ENCODE results near the gene CST6. TPM values are rescaled to one million over a fixed set of nuclear protein-coding genes. Genes with fewer than 3 reads are reported as not detected.

CST6 gene
- total and polyA plus RNA-seq, 2 experiments from 2014 or later = 4.2 to 8.3 TPM

DNA sequence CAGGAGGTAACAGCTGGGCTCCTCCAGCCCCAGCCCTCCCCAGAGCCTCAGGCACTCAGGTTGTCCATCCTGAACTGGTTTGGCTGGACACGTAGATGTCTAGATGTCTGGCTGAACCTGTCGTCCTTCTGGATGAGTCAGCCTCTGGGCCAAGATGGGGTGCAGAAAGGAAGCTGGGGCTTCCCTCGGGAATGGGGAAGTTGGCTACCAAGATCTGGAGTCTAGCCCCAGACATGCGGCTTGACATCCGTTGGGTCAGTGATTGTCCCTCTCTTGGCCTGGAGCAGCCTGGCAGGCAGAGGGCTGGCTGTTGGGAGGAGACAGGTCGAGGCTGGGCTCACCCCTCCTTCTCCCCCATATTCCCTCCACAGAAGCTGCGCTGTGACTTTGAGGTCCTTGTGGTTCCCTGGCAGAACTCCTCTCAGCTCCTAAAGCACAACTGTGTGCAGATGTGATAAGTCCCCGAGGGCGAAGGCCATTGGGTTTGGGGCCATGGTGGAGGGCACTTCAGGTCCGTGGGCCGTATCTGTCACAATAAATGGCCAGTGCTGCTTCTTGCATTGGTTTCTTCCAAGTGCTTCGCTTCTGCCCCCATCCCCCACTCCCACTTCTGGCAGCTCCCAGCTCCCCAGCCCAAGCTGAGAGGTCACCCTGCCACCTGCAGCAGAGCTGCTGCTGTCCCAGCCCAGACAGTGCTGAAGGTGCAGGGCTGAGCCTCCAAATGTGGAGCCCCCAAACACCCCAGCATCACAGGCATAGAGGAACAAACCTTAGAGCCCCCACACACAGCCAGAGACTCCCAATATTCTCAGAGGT lies 1.3 kb downstream of the CST6 start:
- TF ChIP-seq, protein P1, sequence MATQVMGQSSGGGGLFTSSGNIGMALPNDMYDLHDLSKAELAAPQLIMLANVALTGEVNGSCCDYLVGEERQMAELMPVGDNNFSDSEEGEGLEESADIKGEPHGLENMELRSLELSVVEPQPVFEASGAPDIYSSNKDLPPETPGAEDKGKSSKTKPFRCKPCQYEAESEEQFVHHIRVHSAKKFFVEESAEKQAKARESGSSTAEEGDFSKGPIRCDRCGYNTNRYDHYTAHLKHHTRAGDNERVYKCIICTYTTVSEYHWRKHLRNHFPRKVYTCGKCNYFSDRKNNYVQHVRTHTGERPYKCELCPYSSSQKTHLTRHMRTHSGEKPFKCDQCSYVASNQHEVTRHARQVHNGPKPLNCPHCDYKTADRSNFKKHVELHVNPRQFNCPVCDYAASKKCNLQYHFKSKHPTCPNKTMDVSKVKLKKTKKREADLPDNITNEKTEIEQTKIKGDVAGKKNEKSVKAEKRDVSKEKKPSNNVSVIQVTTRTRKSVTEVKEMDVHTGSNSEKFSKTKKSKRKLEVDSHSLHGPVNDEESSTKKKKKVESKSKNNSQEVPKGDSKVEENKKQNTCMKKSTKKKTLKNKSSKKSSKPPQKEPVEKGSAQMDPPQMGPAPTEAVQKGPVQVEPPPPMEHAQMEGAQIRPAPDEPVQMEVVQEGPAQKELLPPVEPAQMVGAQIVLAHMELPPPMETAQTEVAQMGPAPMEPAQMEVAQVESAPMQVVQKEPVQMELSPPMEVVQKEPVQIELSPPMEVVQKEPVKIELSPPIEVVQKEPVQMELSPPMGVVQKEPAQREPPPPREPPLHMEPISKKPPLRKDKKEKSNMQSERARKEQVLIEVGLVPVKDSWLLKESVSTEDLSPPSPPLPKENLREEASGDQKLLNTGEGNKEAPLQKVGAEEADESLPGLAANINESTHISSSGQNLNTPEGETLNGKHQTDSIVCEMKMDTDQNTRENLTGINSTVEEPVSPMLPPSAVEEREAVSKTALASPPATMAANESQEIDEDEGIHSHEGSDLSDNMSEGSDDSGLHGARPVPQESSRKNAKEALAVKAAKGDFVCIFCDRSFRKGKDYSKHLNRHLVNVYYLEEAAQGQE (IDR thresholded peaks at IDR 0.05; ENCODE audit: unreplicated experiment) = peak; percentile 51
- TF ChIP-seq, protein P2, sequence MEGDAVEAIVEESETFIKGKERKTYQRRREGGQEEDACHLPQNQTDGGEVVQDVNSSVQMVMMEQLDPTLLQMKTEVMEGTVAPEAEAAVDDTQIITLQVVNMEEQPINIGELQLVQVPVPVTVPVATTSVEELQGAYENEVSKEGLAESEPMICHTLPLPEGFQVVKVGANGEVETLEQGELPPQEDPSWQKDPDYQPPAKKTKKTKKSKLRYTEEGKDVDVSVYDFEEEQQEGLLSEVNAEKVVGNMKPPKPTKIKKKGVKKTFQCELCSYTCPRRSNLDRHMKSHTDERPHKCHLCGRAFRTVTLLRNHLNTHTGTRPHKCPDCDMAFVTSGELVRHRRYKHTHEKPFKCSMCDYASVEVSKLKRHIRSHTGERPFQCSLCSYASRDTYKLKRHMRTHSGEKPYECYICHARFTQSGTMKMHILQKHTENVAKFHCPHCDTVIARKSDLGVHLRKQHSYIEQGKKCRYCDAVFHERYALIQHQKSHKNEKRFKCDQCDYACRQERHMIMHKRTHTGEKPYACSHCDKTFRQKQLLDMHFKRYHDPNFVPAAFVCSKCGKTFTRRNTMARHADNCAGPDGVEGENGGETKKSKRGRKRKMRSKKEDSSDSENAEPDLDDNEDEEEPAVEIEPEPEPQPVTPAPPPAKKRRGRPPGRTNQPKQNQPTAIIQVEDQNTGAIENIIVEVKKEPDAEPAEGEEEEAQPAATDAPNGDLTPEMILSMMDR (conservative IDR thresholded peaks at IDR 0.05; ENCODE audit: low read depth in 2 of 2) = no peak
- Histone ChIP-seq H3K27ac (ENCODE audit: low read depth) (no peak overlapping the region), H3K4me1 (ENCODE audit: insufficient read depth) (no peaks in the 10 kb centered on the region), H3F3A (replicated peaks; ENCODE audit: low read depth) (0 out of 2 replicates have a peak, but pooled peaks cover 3% of the 10 kb centered on the region), H4K20me1 (replicated peaks; ENCODE audit: insufficient read depth) (no peaks in the 10 kb centered on the region), H3K36me3 (ENCODE audit: insufficient read depth) (no peaks in the 10 kb centered on the region), H3K4me2 (no peak overlapping the region), H3K9me2 (ENCODE audit: insufficient read depth) (no peaks in the 10 kb centered on the region), H3K27me3 (ENCODE audit: insufficient read depth) (peaks cover 23% of the 10 kb centered on the region), H2AFZ (no peak overlapping the region), H3K79me2 (replicated peaks; ENCODE audit: insufficient read depth) (no peaks in the 10 kb centered on the region), H3K4me3 (no peak overlapping the region)
- Mint-ChIP-seq H3K4me3 (no peak overlapping the region), H3K27ac (no peak overlapping the region), H3K27me3 (ENCODE audit: insufficient read depth, low read depth, poor library complexity) (peaks cover 15% of the 10 kb centered on the region), H3K36me3 (ENCODE audit: low read depth) (no peaks in the 10 kb centered on the region), H3K4me1 (peaks cover under 1% of the 10 kb centered on the region; the same call in 1 of the 3 replicates), H3K9me3 (no peaks in the 10 kb centered on the region)
- ATAC-seq (peak; percentile 11; the same call in 1 of the 3 replicates), DNase-seq (ENCODE audit: low spot score) (peak; percentile 40)

DNA sequence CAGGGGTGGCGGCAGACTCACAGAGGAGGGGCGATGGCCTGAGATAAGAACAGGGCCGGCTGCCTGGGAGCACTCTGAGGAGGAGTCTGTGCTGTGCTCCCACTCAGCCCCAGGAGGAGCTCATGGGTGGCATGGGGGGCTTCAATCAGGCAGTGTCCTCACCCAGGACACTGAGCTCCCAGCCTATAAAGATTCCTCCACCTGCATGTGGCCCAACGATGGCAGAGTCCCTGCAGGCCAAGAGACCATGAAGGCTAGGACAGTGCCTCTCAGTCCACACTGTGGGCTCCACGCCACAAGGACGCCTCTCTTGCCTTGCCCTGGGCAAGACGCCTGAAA lies 1.9 kb downstream of the CST6 start:
- no peak for ATAC-seq
- H3K4me2 ChIP-seq = no peak overlapping the region
- H3K36me3 Mint-ChIP-seq (ENCODE audit: low read depth) = no peaks in the 10 kb centered on the region
- no peak for TF ChIP-seq STAT1 (IDR thresholded peaks at IDR 0.05; ENCODE audit: unreplicated experiment)
- TF ChIP-seq EZH2phosphoT487 (IDR thresholded peaks at IDR 0.05; ENCODE audit: unreplicated experiment) = no peak
- TF ChIP-seq, protein P2 (conservative IDR thresholded peaks at IDR 0.05; ENCODE audit: low read depth in 2 of 2) = no peak
- TF ChIP-seq NANOG (IDR thresholded peaks at IDR 0.05; ENCODE audit: borderline replicate concordance) = no peak
- TF ChIP-seq, protein P3, sequence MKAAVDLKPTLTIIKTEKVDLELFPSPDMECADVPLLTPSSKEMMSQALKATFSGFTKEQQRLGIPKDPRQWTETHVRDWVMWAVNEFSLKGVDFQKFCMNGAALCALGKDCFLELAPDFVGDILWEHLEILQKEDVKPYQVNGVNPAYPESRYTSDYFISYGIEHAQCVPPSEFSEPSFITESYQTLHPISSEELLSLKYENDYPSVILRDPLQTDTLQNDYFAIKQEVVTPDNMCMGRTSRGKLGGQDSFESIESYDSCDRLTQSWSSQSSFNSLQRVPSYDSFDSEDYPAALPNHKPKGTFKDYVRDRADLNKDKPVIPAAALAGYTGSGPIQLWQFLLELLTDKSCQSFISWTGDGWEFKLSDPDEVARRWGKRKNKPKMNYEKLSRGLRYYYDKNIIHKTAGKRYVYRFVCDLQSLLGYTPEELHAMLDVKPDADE (IDR thresholded peaks at IDR 0.05) = no peak
- no peak for TF ChIP-seq EZH2 (IDR thresholded peaks at IDR 0.05; ENCODE audit: low read depth, unreplicated experiment)
- no peak for TF ChIP-seq POLR2AphosphoS5 (IDR thresholded peaks at IDR 0.05; ENCODE audit: low read depth)
- TF ChIP-seq ZNF114 (CRISPR knock-in tag; IDR thresholded peaks at IDR 0.05) = no peak
- no peak for TF ChIP-seq JUNB (IDR thresholded peaks at IDR 0.05; ENCODE audit: unreplicated experiment)
- TF ChIP-seq, protein P1 (IDR thresholded peaks at IDR 0.05; ENCODE audit: unreplicated experiment) = no peak

More for the DNA sequence above, 1.9 kb downstream of the CST6 start:
- Histone ChIP-seq H3K79me2 (replicated peaks; ENCODE audit: insufficient read depth) (no peaks in the 10 kb centered on the region), H4K20me1 (replicated peaks; ENCODE audit: insufficient read depth) (no peaks in the 10 kb centered on the region), H3K27ac (ENCODE audit: low read depth) (no peak overlapping the region), H3K4me1 (ENCODE audit: insufficient read depth) (no peaks in the 10 kb centered on the region), H3K36me3 (ENCODE audit: insufficient read depth) (no peaks in the 10 kb centered on the region), H3K27me3 (ENCODE audit: insufficient read depth) (peaks cover 23% of the 10 kb centered on the region), H3K9me2 (ENCODE audit: insufficient read depth) (no peaks in the 10 kb centered on the region), H2AFZ (no peak overlapping the region), H3F3A (replicated peaks; ENCODE audit: low read depth) (0 out of 2 replicates have a peak, but pooled peaks cover 3% of the 10 kb centered on the region), H3K4me3 (no peak overlapping the region)
- H3K9me3 Mint-ChIP-seq = no peaks in the 10 kb centered on the region
- H3K27ac Mint-ChIP-seq = no peak overlapping the region
- H3K27me3 Mint-ChIP-seq (ENCODE audit: insufficient read depth, low read depth, poor library complexity) = peaks cover 17% of the 10 kb centered on the region
- no peaks in the 10 kb centered on the region for H3K4me1 Mint-ChIP-seq
- no peak overlapping the region for H3K4me3 Mint-ChIP-seq
- no peak for DNase-seq (ENCODE audit: low spot score)
